HuH-7.5 (cell line): Measurements from ENCODE around the gene KLHDC7B.
"Not testable (repeated sequence)": the region's sequence is repeated elsewhere in the genome, so short reads cannot be mapped to it uniquely, and the experiment has no call there.

Source experiments
- DNase-seq: peaks from one replicate; pipeline ENCODE4 v3.0.0; 2011; ENCODE audit warnings: low spot score

Gene KLHDC7B

DNA sequence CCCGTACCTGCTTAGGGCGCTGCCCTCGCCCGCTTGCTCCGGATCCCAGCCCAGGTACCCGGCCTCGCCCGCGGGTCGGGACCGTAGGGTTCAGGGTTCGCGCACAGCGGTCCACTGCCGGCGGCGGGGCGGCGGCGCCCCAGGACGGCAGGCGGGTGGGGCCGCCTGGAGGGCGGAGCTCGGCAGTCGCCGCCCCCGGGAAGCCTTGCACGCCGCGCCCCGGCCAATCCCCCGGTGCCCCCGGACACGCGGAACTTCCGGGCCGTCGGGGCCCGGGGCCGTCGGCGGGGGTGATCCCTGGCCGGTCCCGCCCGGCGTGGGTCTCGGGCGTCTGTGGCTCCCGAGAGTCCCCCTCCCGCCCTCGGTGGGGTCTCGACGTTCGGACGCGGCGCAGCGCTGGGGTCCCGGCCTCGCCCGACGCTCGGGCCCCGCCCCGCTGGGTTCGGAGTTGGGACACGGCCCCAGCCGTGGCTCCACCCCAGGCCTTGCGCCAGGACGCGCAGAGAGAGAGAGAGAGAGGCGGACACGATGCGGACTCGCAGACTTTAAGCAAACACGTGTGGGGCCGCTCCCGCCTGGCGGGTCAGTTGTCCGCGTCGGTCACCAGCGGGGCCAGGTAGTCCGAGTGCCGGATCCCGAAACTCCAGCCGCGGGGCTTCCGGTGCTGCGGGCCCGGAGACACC lies 15.7 kb upstream of the KLHDC7B start, which contains the start of gene TYMP:
TYMP (minus strand) TSS at position 116 of the 683 bp plus-strand sequence. CDS start 303 bp downstream, outside the sequence.
- no peak for DNase-seq

DNA sequence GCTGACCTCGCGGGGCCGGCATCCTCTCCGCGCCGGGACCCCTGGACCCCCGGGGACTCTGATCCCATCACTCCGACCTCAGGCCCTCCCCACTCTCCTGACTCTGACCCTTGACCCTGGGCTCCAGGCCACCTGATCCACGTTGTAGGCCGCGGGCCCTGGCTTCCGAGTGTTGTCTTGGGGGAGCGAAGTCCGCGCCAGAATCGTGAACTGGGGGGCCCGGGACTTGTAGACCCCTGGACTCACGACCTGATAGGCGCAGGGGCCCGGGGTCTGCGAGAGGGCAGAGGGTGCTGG lies 15.2 kb upstream of the KLHDC7B start:
- no peak for DNase-seq

DNA sequence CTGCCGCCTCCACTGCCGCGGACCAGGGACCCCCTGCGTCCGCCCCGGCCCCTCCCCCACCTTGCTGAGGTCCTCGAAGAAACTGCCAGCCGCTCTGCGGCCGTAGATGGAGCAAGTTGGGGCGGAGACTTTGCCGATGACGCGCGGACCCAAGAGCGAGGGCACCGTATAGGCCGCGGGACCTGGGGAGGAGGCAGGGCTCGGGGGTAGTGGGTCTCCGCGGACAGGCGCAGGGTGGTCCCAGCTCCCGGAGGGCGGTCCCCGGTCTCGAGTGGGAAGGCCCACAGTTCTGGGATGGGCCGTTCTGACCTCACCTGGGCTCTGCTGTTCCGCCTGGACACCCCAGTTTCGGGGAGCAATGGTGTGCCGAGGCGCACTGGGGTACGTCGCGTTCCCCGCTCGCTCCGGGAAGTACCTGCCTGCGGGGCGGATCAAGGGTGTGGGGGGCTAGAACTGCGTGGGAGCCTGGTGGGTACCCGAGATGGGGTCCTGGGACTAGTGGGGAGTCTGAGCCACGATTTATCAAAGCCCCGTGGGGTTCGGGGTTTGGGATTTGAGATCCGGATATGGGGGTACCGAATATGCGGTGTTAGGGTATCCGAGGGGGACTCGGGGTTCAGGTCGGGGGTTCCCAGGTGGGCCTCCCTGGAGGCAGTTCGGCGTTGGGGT lies 14.7 kb upstream of the KLHDC7B start:
- DNase-seq, result no peak

DNA sequence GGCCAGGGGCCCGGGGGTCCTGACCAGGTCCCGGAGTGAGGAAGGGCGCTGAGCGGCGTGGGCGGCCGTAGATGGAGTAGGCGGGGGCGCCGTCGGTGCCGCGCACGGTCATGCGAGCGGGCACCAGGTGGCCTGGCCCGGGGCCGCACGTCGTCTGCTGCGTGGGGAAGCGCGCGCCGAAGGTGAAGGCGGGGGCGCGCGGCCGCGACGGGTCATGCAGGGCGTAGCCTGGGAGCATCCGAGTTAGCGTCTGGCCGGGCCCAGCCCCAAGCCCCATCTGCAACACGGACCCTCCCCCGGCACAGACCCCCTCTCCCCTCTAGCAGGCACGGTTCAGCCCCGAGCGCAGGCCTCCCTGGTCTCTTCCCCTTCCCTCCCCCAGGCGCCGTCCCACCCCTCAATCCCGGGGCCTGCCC lies 14.1 kb upstream of the KLHDC7B start:
- no peak for DNase-seq

DNA sequence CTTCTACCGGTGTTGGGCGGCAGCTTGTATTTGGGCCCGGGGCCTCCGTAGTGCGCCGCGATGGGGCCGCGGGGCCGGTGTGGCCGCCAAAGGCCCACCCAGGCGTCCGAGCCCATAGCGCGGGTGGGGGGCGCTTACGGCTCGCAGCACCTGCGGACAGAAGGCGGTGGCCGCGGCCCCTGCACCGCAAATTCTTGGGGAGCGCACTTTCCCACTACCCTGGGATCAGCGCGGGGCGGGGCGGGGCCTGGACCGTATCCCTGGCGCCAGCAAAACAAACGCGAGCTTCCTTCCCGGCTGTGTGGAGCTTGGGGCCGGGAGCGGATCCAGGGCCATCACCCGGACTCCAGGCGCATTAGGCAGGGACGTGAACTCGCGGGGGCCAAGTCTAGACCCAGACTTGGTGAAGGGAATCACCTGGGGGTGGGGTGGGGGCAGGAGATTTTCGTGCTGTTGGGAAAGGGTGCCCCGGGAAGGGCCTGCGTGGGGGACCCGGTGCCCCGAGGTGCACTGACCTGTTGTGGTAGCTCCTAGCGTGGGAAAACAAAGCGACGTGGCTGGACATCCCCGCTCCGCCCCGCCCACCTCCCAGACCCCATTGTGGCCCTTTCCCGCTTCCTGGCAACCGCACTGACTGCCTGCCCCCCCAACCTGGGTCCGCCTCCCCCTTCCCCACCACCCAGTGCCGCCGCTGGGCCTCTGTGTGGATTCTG lies 13.6 kb upstream of the KLHDC7B start:
- DNase-seq, result peak; percentile 94

DNA sequence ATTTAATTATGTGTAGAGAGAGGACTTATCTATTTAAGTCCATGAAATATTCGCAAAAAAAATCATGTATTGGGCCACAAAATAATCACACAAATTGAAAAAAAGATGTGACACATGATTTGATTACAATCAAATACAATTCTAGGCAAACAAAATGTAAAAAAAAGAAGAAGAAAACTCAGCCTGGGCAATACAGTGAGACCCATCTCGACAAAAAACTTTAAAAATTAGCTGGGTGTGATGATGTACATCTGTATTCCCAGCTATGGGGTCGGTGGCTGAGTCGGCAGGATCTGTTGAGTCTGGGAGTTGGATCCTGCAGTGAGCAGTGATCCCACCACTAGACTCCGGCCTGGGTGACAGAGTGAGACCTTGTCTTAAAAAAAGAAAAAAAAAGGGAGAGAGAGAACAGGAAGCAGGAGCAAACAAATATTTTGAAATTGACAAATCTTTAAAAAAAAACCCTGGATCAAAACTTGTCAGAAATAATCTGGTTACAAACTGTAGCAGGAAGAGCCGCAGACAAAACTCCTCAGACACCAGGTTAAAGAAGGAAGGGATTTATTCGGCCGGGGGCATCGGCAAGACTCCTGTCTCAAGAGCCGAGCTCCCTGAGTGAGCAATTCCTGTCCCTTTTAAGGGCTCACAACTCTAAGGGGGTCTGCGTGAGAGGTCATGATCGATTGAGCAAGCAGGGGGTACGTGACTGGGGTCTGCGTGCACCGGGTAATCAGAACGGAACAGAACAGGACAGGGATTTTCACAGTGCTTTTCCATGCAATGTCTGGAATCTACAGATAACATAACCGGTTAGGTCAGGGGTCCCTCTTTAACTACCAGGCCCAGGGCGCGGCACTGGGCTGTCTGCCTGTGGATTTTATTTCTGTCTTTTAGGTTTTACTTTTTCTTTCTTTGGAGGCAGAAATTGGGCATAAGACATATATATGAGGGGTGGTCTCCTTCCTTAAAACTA lies 12.6 kb upstream of the KLHDC7B start:
- no peak for DNase-seq

DNA sequence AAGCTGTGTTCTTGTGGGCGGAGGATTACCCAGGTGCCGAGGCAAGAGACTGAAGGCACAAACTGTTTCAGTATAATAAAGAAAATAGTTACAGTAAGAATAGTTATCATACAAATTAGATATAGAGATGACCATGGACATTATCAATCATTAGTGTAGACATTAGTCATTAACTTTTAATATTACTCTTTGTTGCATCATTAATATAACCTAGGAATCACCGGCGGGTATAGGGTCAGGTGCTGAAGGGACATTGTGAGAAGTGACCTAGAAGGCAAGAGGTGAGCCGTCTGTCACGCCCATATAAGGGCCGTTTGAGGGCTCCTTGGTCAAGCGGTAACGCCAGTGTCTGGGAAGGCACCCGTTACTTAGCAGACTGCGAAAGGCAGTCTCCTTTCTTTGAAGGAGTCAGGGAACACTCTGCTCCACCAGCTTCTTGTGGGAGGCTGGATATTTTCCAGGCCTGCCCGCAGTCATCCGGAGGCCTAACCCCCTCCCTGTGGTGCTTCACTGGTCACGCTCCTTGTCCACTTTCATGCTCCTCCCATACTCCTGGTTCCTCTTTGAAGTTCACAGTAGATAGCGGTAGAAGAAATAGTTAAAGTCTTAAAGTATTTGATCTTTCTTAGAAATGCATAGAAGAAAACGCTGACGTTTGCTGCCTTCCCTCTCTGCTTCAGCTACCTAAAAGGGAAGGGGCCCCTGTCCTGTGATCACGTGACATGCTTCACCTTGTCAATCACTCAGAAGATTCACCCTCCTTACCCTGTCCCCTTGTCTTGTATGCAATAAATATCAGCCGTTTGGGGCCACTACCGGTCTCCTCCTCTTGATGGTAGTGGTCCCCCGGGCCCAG lies 11.6 kb upstream of the KLHDC7B start:
- DNase-seq, result not testable (repeated sequence)

DNA sequence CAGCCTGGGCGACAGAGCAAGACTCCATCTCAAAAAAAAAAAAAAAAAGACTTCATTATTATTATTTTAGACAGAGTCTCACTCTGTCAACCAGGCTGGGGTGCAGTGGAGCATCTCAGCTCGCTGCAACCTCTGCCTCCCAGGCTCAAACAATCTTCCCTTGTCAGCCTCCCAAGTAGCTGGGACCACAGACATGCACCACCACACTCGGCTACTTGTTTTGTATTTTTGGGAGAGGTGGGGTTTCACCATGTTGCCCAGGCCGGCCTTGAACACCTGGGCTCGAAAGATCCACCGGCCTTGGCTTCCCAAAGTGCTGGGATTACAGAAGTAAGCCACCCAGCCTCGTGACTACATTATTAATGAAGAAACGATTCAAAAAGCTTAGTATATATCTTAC lies 10.6 kb upstream of the KLHDC7B start:
- no peak for DNase-seq

DNA sequence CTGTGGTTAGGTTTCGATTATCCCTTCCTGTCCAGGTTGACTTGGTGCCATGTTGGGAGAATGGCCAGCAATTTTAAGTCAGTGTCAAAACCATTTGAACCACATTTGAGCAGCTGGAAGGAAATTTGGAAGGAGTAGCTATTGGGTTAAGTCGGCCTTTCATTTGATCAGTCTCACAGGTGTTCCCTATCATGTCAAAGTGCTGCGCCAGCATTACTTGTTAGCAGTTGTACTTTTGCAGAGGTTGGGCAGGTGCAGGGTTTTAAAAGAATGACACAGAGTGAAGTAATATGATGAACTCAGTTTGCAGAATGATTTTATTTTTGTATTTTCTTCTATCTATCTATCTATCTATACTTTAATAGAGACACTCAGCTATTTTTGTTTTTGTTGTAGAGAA lies 9.5 kb upstream of the KLHDC7B start:
- no peak for DNase-seq

DNA sequence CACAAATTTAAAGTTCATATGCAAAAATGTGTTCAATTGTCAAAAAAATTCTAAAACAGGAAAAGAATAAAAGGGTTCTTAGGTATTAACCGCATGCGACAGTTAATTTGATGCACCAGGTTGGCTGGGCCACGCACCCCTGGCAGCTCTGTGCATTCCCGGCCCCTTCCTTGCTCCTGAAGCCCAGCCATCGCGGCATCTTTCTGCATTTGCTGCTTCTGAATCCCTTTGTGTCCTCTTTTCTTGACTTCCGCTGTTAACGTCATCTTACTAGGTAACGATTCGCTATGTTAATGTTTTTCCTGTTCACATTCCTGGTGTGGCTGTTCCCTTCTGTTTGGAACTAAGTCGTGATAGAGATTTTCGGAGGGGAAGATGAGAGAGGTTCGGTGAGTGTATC lies 7.9 kb upstream of the KLHDC7B start:
- DNase-seq, result no peak

DNA sequence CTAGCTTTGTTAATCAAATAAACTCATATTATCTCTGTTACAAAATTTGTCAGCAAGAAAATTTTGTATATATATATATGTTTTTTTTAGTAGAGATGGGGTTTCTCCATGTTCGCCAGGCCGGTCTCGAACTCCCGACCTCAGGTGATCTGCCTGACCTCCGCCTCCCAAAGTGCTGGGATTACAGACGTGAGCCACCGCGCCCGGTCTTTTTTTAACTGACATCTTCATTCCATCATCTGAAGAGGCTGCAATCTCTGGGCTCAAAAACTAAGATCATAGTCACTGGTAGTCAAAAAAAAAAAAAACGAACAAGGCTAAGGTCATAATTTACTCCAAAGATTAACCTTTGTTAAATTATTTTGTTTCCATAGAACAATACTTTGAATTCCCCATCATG lies 5.3 kb upstream of the KLHDC7B start:
- DNase-seq, result no peak

DNA sequence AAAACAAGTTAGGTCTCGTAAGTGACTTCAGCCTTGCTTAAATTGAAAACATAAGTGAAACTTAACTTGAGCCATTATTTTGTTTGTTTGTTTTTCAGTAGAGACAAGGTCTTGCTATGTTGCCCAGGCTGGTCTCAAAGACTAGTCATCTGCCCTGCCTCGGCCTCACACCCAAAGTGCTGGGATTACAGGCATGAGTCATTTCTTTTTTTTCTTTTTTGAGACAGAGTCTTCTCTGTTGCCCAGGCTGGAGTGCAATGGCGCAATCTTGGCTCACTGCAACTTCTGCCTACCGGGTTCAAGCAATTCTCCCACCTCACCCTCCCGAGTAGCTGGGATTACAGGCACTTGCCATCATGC lies 4.1 kb upstream of the KLHDC7B start:
- DNase-seq, result not testable (repeated sequence)

DNA sequence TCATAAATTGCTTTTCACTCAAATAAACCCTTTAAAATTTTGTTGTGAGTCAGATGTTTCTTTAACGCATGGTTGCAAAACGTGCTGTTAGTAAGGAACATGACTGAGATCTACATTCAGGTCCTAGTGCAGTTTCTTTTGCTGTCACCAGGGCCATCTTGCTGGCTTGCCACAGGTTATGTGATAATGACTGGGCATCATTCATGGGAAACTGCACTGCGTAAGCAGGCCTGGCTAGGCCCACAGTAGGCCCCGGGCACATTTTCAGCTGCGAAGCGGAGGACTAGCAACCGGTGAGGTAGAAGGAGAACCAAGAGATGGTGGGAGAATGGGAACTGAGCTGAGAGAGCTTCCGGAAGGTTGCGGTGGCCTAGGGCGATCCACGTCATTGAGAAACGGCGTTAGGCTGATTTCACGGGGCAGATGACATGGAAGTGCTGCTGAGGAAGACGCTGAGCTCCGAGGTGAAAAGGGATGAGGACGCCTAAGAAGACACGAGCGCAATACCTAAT lies 3.2 kb upstream of the KLHDC7B start:
- DNase-seq, result no peak

DNA sequence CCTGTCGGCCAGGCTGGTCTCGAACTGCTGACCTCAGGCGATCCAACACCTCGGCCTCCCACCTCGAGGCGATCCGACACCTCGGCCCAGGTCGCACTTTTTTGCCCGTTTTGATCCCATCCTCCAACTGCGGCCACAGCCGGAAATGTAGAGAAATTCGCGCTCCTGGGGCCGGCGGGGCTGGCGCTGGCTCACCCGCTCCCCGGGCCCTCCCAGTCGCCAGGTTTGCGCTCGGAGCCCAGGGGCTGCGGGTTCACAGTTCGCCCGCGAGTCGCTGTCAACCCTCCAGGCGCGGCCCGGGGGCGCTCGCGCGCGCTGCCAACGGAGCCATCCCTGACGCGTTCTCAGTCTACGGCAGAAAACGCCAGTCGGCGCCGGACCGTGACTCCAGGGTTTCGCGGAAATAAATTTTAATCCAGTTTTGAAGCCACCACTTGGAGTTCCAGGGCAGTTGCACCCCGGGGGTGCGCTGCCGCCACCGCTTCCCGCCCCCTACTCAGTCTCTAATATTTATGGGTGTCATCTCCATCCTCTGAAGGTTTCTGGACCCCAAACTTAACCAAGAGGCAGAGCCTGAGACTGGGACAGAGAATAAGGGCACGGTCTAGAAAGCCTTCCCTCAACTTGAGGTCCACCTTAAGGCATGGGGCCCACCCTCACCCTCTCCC lies 1.5 kb upstream of the KLHDC7B start:
- DNase-seq, result peak; percentile 97

DNA sequence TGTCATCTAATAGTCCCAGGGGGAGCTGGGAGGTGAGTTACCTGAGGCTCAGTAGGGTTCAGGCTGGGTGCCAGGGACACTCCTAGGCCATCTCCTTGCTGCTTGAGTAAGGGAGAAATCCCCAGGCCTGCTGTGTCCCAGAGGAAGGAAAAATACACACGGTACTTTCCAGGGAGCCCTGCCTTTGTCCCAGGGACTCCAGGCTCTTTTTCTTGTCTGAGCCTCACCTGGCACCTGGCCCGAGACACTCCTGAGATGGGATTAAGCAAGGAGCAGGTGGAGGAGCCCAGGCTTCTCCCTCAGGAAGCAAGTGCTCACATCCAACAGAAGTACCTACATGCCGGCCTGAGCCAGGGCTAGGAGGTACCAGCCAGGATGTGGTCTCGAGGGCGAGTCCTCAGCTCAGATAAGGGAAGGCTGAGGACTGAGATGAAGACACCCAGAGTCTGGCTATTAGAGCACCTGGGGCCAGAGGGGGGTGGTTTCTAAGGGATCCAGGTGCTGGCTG lies 899 bp upstream of the KLHDC7B start:
- no peak for DNase-seq

DNA sequence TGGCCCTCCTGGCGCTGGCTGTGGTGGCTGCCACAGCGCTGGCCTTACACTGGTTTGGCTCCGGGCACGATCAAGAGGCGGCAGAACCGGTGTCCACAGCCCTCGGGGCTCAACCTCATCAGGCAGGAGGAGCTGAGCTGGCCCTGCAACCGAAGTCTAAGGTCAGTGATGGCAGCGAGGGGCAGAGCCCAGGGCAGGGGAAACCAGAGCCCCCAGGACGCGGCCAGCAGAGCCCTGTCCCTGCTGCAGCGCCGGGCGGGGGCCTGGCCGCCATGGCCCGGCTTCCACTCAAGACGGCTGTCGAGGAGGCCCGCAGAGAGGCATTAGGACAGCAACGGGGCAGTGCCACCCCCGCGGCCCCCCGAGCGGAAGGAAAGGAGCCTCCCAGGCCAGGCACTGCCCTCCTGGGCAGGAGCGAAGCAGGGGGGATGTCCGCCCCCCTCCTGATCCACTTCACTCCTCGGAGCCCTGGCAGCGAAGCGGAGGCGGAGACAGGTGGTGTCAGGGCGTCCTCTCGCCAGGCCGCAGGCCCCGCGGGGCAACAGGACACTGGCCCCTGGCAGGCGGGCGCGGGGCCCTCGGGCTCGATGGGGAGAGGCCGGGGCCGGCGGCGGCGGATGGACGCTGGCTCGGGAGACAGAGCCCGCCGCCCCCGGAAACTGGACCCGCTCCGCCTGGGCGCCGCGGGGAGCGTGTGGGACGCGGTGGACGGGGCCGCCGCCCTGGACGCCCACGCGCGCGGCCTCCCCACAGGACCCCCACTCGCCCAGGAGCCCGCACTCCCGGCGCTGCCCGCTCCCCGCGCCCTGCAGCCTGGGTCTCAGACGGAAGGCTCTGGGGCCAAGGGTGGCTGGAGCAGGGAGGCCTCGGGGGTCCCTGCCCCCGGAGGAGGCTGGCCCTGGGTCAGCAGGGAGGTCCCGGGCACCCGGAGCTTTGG lies 895 bp downstream of the KLHDC7B start:
- no peak for DNase-seq

DNA sequence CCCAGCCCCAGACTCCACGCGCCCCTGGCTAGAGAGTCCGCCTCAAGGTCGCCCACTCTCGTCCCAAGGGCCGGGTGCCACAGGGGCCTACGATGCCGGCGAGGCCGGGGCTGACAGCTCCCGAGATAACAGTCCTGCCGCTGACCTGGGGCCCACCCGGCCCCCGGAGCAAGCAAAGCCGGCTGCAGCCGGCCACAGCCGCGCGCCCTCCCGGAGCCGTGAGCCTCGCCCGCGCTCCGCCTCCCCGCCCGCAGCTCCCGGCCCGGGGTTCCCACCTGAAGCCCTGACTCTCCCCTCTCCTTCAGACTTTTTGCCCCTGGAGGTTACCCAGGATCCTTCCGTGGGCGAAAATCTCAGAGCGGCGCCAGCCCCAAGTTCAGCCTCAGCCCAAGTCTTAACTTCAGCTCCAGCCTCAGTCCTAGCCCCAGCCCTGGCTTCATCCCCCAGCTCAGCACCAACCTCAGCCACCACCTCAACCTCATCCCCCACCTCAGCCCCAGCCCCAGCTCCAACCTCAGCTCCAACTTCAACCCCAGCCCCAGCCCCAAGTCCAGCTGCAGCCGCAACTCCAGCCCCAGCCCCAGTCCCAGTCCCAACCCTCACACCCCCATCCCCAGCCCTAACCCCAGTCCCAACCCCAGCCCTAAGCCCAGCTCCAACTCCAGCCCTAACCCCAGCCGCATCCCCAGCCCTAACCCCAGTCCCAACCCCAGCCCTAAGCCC lies 1.7 kb downstream of the KLHDC7B start:
- DNase-seq, result peak; percentile 68
